GM19395 (cell line): ENCODE results near the gene GALNS.
A peak's percentile ranks its signal among the peaks of the same experiment; 100 is the strongest.

Source experiments
- ATAC-seq: cut with Tn5 transposase; IDR thresholded peaks from one replicate; pipeline ENCODE4 v1.9.1; 2021; ENCODE audit warnings: mild to moderate bottlenecking, moderate library complexity; ENCODE audit not compliant: unreplicated experiment

GALNS gene

DNA sequence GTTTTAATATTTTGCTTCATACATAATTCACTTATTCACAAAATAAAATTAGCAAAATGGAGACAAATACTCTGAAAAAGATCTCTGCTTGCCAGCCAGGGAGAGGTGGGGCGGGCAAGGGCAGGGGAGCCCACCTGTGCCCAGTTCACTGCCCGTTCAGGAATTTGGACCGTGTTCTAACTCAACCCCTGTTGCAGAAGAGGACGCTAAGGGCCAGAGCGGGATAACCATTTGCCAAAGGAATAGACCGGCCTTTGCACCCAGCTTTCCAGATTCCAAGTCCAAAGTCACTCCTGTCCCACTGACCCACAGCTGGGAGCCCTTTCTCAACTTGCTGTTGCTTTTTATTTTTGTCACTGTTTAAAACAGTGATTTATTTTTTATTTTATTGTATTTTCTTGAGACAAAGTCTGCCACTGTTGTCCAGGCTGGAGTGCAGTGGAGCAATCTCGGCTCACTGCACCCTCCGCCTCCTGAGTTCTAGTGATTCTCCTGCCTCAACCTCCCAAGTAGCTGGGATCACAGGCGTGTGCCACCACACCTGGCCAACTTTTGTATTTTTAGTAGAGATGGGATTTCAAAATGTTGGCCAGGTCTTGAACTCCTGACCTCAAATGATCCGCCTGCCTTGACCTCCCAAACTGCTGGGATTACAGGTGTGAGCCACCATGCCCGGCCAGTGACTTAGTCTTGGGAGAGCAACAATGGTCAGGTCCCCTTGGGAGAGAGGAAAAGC is 69.0 kb downstream of the GALNS start:
- ATAC-seq, result no peak

GRCh38 chr16:88785106-88785924 is 71.4 kb downstream of the GALNS start, which contains the start of gene PIEZO1:
Gene PIEZO1, minus strand, starts transcription at chr16:88785220. Its CDS starts 256 bp downstream, at chr16:88784964.
- ATAC-seq, result no peak

- no peak for ATAC-seq
Measured at GRCh38 chr16:88784856-88785105, 72.0 kb downstream of the GALNS start.

DNA sequence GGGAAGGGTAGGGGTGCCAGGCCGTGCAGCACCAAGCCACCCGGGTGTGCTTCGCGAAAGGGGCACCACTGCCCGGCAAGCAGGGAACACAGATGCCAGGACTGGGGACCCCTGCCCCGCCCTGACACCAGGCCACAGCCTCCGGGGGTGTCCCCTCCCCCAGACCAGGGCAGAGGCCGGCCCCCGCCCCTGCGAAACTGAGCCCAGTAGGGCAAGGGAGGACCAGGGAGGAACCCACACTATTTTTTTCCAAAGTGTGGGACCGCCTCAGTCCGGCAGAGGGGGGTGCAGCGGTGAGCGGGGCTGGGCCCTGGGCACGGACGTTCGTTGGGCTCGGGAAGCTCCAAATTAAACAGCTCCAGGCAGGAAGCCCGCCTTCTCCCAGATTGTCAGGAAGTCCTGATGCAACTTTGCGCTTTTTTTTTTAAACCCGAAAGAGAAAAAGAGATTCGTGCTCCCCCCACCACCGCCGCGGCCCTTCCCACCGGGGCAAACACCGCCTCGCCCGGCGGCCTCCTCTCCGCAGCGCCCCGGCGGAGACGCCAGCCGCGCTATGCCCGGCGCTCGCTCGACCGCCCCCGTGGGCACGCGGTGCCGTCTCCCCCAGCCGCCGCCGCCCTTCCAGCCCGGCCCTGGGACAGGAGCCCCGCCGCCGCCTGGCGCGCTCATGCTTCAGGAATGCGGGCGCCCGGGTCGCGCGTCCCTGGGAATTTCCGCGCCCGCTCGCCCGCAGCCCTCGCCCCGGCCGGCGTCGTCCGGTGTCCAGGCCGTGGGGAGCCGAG is 72.5 kb downstream of the GALNS start:
- ATAC-seq, result no peak

DNA sequence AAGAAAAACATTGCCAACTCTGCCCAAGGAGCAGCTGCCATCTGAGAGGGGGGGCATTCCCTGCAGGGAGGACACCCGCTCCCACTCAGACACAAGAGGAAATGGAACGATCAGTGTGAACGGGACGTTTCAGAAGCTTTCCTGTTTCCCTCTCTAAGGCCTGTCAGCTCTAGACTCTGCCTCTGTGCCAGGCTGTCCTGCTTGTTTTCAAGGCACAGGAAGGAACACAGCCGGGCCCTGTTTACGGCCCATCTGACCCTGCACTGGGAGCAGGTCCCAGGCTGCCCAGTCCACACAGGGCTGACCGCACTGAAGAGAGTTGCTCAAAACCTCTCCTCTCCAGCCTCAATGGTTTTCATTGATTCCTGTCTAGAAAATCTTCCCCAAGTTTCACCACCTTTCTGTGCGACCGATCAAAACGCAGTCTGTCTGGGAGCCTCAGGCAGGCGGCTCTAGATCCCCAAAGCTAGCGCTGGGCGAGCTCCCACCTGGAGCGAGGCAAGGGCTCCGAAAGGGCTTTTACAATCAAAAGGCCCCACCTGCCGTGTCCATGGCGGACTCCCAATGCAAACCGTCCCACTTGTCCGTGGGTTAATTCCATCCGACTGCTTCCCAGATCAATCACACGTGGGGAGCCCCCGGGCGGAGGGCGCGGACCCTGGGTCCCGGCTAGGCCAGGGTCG is 73.2 kb downstream of the GALNS start:
- ATAC-seq, result no peak

GRCh38 chr16:88782454-88783390 is 74.0 kb downstream of the GALNS start:
- ATAC-seq, result no peak

- ATAC-seq, result peak; percentile 39
Measured at GRCh38 chr16:88781140-88782077, 75.3 kb downstream of the GALNS start.

DNA sequence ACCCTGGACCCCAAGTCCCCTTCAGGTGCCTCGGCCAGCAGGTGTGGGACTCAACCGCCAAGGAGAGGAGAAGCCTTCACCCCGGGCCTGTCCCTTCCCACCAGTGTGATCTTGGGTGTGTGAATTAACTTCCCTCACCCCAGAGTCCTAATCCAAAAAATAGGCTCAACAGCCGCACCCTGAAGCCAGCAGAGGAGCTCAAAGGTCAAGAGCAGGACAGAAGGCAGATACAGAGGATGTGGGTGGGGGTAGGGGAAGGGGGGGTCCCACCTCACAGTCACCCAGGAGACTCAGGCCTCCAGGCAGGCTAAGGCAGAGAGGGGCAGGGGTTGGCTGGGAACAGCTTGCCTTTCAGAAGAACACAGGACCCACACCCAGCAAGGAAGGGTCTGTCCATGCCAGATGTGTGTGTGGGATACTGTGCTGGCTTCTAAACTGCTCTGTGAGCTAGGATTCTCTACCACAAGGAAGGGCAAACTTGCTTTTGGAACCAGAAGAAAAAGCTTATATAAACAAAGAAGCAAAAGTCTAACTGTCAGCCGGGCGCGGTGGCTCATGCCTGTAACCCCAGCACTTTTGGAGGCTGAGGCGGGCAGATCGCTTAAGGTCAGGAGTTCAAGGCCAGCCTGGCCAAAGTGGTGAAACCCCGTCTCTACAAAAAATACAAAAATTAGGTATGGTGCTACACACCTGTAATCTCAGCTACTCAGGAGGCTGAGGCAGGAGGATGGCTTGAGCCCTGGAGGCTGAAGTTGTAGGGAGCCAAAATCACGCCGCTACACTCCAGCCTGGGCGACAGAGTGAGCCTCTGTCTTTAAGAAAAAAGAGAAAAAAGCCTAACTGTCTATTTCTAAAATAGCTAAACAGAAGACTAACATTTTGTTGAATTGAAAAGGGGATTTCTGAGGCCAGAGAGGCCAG is 76.3 kb downstream of the GALNS start:
- no peak for ATAC-seq

- no peak for ATAC-seq
Measured at GRCh38 chr16:88779406-88780141, 77.2 kb downstream of the GALNS start.

DNA sequence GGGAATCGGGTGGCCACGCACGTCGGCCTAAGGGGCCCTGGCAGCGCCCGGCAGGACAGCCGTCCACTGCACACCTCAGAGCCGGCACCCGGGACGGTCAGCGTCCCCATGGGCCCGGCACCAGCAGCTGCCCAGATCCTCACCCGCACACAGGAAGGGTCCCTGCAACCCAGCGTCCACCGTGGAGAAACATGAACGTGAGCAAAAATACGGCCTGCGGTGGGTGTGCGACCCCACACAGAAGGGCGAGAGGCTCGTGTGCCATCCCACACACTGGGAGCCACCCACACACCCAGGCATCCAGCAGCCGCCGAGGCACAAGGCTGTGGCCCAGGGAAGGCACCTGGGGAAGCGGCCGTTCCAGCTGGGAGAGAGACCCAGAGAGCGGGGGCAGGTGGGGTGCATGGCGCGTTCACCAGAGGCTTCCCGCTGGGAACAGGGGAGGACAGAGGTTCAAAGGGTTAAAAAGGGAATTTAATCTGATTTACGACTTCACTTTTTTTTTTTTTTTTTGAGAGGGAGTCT is 78.1 kb downstream of the GALNS start:
- no peak for ATAC-seq

DNA sequence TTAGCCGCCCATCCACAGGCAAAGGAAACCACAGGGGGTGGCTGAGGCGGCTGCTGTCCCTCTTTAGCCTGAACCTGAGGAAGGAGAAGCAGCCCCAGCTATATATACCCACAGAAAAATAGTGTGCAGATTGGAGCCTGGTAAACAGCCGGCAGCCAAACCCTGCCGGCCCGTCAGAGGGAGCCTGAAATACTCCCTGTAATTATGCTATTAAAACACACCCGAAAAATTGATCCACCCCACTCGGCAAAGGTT is 78.5 kb downstream of the GALNS start:
- ATAC-seq, result no peak

- no peak for ATAC-seq
Measured at GRCh38 chr16:88777471-88778270, 79.1 kb downstream of the GALNS start.

DNA sequence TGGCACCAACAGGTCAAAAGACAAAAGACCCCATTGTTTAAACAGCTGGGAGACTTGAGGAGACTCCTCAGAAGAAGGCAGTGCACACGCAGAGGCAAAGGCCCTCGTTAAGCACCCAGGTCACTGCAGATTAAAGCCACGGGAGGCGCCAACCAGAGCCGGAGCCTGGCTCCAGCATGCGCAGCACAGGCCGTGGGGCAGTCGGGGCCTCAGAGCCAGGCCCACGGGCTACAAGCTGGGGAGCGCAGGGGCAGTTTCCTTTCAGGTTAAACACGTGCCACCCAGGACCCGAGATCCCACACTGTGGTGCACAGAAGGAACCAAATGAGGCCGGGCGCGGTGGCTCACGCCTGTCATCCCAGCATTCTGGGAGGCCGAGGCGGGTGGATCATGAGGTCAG is 80.9 kb downstream of the GALNS start:
- no peak for ATAC-seq

- no peak for ATAC-seq
Measured at GRCh38 chr16:88774544-88775393, 82.0 kb downstream of the GALNS start.

DNA sequence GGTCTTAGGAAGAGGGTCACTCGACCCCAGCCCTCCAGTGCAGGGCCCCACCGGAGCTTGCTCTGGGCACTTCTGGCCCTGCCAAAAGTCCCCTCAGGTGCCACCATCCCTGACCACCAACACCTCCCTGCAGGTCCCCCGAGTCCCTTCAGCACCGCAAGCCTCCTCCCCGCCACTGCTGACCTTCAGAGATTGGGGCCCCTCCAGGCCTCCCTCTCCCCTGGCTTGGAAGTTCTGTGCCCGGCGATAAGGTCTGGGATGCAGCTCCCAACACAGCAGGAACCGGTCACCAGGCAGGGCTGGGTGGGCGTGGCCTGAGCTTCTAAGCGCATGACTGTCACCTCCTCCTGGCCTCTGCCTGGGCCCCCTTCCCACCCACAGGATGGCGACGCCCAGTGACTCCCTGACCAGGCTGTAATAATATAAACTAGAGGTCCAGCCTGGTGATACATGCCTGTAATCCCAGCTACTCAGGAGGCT is 82.9 kb downstream of the GALNS start:
- ATAC-seq, result no peak
